H1 (cell line): ENCODE measurements around the gene COL19A1. TPM values are rescaled to one million over a fixed set of nuclear protein-coding genes. Genes with fewer than 3 reads are reported as not detected.

Experiments used
- CTCF ChIA-PET: fragments of 300-600 bp; sonication (Branson Sonifier 250); formaldehyde crosslinking; loops from one replicate; lab custom pipeline; 2021; ENCODE audit not compliant: partially characterized antibody; lab: Charles Lee
- POLR2A ChIA-PET: fragments of 300-600 bp; sonication (Branson Sonifier 250); formaldehyde crosslinking; loops from one replicate; lab custom pipeline; 2021; ENCODE audit warnings: inconsistent platforms; ENCODE audit not compliant: partially characterized antibody; lab: Charles Lee
- DNase-seq, 2 experiments: peaks; one replicate each; pipeline versions ENCODE4 v3.0.0 to v3.0.0-alpha.2; 2010 to 2022; ENCODE audit warnings: low spot score in 2 of 2, low read depth in 1 of 2, mixed read lengths in 1 of 2
- FAIRE-seq: peaks from 2 replicates; lab custom pipeline; 2011; peaks lifted over from hg19 to GRCh38; lab: Jason Lieb, UNC
- H2AFZ ChIP-seq: 2 replicates; pipeline ENCODE4 v1.8.1; 2012; ENCODE audit warnings: low read length, inconsistent platforms
- H2AK5ac ChIP-seq: 2 replicates; pipeline ENCODE4 v1.6.1; 2013; ENCODE audit warnings: low read depth, low read length
- H2BK120ac ChIP-seq: replicated peaks from 2 replicates; pipeline ENCODE3; 2013; ENCODE audit warnings: low read depth, low read length, inconsistent platforms
- H2BK12ac ChIP-seq: 2 replicates; pipeline ENCODE4 v1.6.1; 2013; ENCODE audit warnings: low read depth, low read length
- H2BK15ac ChIP-seq: 2 replicates; pipeline ENCODE4 v1.6.1; 2013; ENCODE audit warnings: low read length
- H2BK20ac ChIP-seq: 2 replicates; pipeline ENCODE4 v1.6.1; 2013; ENCODE audit warnings: low read length
- H2BK5ac ChIP-seq: 2 replicates; pipeline ENCODE4 v1.6.1; 2013; ENCODE audit warnings: low read depth, low read length
- H3K14ac ChIP-seq: 2 replicates; pipeline ENCODE4 v1.6.1; 2013; ENCODE audit warnings: inconsistent platforms; ENCODE audit not compliant: insufficient read length
- H3K18ac ChIP-seq: 2 replicates; pipeline ENCODE4 v1.6.1; 2013; ENCODE audit warnings: low read length; ENCODE audit errors: extremely low read depth
- H3K23ac ChIP-seq: 2 replicates; pipeline ENCODE4 v1.6.1; 2013; ENCODE audit warnings: inconsistent platforms; ENCODE audit not compliant: insufficient read length
- H3K23me2 ChIP-seq: 2 replicates; pipeline ENCODE4 v1.6.1; 2013; ENCODE audit warnings: low read depth, low read length
- H3K27ac ChIP-seq: 2 replicates; pipeline ENCODE4 v1.6.1; 2011; ENCODE audit warnings: low read depth, low read length, inconsistent platforms
- H3K27me3 ChIP-seq, 4 experiments: replicated peaks in 1 of 4; 1 replicate in 1 of 4; 2 replicates in 3 of 4; pipeline versions ENCODE4 v1.6.1 to v1.8.1; 2011 to 2013; ENCODE audit warnings: low read length in 3 of 4, mild to moderate bottlenecking in 3 of 4, inconsistent platforms in 2 of 4, mixed read lengths in 2 of 4, moderate library complexity in 1 of 4; ENCODE audit not compliant: control insufficient read depth in 3 of 4, insufficient read depth in 3 of 4; ENCODE audit errors: extremely low read depth in 1 of 4
- H3K36me3 ChIP-seq, 4 experiments: 2 replicates each; pipeline versions ENCODE4 v1.6.1 to v1.8.1; 2011 to 2013; ENCODE audit warnings: mild to moderate bottlenecking in 4 of 4, low read length in 3 of 4, moderate library complexity in 2 of 4, control low read depth in 1 of 4, inconsistent platforms in 1 of 4; ENCODE audit not compliant: insufficient read depth in 4 of 4, control insufficient read depth in 2 of 4
- H3K4ac ChIP-seq: replicated peaks from 2 replicates; pipeline ENCODE3; 2013; ENCODE audit warnings: low read length, low read depth, mixed read lengths, inconsistent platforms; ENCODE audit not compliant: insufficient read length
- H3K4me1 ChIP-seq, 4 experiments: replicated peaks in 1 of 4; 1 replicate in 1 of 4; 2 replicates in 3 of 4; pipeline versions ENCODE4 v1.6.1 to v1.8.1; 2011 to 2013; ENCODE audit warnings: low read length in 3 of 4, inconsistent platforms in 2 of 4, mixed read lengths in 1 of 4; ENCODE audit not compliant: insufficient read depth in 4 of 4, control insufficient read depth in 3 of 4
- H3K4me2 ChIP-seq, 2 experiments: 2 replicates each; pipeline versions ENCODE4 v1.6.1 to v1.8.1; 2011 to 2013; ENCODE audit warnings: low read depth in 2 of 2, low read length in 2 of 2, control low read depth in 1 of 2, inconsistent platforms in 1 of 2, mild to moderate bottlenecking in 1 of 2; ENCODE audit not compliant: insufficient read depth in 1 of 2
- H3K4me3 ChIP-seq, 4 experiments: fragments of 200-600, 300-600 bp in 1 of 4; sonication (generic), shearing (Covaris generic), sonication (Bioruptor Twin) in 1 of 4; 2 replicates each; pipeline versions ENCODE4 v1.5.1 to v1.8.1; 2011 to 2016; ENCODE audit warnings: low read length in 4 of 4, low read depth in 3 of 4, control low read depth in 2 of 4, inconsistent platforms in 2 of 4, mild to moderate bottlenecking in 2 of 4, mixed read lengths in 1 of 4, moderate library complexity in 1 of 4; ENCODE audit not compliant: insufficient read depth in 2 of 4; ENCODE audit errors: extremely low read depth in 1 of 4
- H3K56ac ChIP-seq: replicated peaks from 2 replicates; pipeline ENCODE3; 2013; ENCODE audit warnings: low read depth, mild to moderate bottlenecking, mixed read lengths, low read length, inconsistent platforms; ENCODE audit not compliant: insufficient read length
- H3K79me1 ChIP-seq: 2 replicates; pipeline ENCODE4 v1.6.1; 2013; ENCODE audit warnings: low read depth, low read length, control low read depth
- H3K79me2 ChIP-seq, 2 experiments: 2 replicates each; pipeline versions ENCODE4 v1.6.1 to v1.8.1; 2012 to 2013; ENCODE audit warnings: low read length in 2 of 2, mild to moderate bottlenecking in 2 of 2, inconsistent platforms in 1 of 2; ENCODE audit not compliant: insufficient read depth in 2 of 2, control insufficient read depth in 1 of 2
- H3K9ac ChIP-seq, 4 experiments: replicated peaks in 1 of 4; 1 replicate in 1 of 4; 2 replicates in 3 of 4; pipeline versions ENCODE4 v1.6.1 to v1.8.1; 2011 to 2013; ENCODE audit warnings: low read depth in 3 of 4, low read length in 3 of 4, control low read depth in 2 of 4, mild to moderate bottlenecking in 2 of 4, moderate library complexity in 2 of 4, inconsistent platforms in 1 of 4; ENCODE audit errors: extremely low read depth in 1 of 4
- H3K9me3 ChIP-seq, 2 experiments: 2 replicates each; pipeline versions ENCODE4 v1.6.1 to v1.8.1; 2012 to 2013; ENCODE audit warnings: mild to moderate bottlenecking in 2 of 2, moderate library complexity in 2 of 2, control low read depth in 1 of 2, inconsistent platforms in 1 of 2, low read depth in 1 of 2, low read length in 1 of 2, mixed read lengths in 1 of 2; ENCODE audit not compliant: insufficient read depth in 2 of 2
- H4K20me1 ChIP-seq, 2 experiments: replicated peaks in 1 of 2; 2 replicates each; pipeline versions ENCODE3 to v1.8.1; 2011 to 2013; ENCODE audit warnings: inconsistent platforms in 2 of 2, low read length in 2 of 2, mild to moderate bottlenecking in 1 of 2; ENCODE audit not compliant: insufficient read depth in 2 of 2, control insufficient read depth in 1 of 2
- H4K5ac ChIP-seq: 2 replicates; pipeline ENCODE4 v1.6.1; 2013; ENCODE audit warnings: low read length, low read depth, mixed read lengths, inconsistent platforms; ENCODE audit not compliant: insufficient read length
- H4K8ac ChIP-seq: 2 replicates; pipeline ENCODE4 v1.8.0; 2013; ENCODE audit warnings: mild to moderate bottlenecking, moderate library complexity, low read length, inconsistent platforms; ENCODE audit not compliant: insufficient read depth; ENCODE audit errors: extremely low read depth
- H4K91ac ChIP-seq: replicated peaks from 2 replicates; pipeline ENCODE3; 2013; ENCODE audit warnings: low read length, mixed read lengths, inconsistent platforms; ENCODE audit not compliant: insufficient read length
- CBX8 ChIP-seq: fragments of 300-800, 300-1000 bp; sonication (generic); IDR thresholded peaks from 2 replicates; pipeline ENCODE4 v1.7.1; 2016; ENCODE audit warnings: low read depth, low read length, borderline replicate concordance
- HDAC6 ChIP-seq: IDR thresholded peaks from one replicate; pipeline ENCODE4 v1.7.1; 2012; ENCODE audit warnings: low read depth, mild to moderate bottlenecking, inconsistent platforms, low read length, moderate library complexity
- RFX5 ChIP-seq: IDR thresholded peaks from 2 replicates; pipeline ENCODE4 v1.6.1; 2011; ENCODE audit warnings: low read depth, low read length, improper control_type of control experiment, borderline replicate concordance
- SAP30 ChIP-seq: fragments of 300-600 bp; sonication (generic); IDR thresholded peaks from 2 replicates; pipeline ENCODE4 v1.7.1; 2012; ENCODE audit warnings: low read length, moderate library complexity, mild to moderate bottlenecking, inconsistent platforms; ENCODE audit not compliant: insufficient read depth, insufficient replicate concordance
- TBP ChIP-seq: IDR thresholded peaks from 2 replicates; pipeline ENCODE4 v1.6.1; 2011; ENCODE audit warnings: low read depth, low read length, improper control_type of control experiment
- WGBS, 2 experiments: shearing (Covaris generic) in 1 of 2; methylation state at CpG; one replicate each; pipeline versions ENCODE4 v1.1.6 to v1.1.7; 2013 to 2015; ENCODE audit warnings: low lambda C conversion rate in 2 of 2, mixed read lengths in 2 of 2, inconsistent platforms in 1 of 2, low coverage in 1 of 2, missing lambda C conversion rate in 1 of 2; ENCODE audit not compliant: insufficient replicate concordance in 2 of 2, insufficient coverage in 1 of 2, insufficient read length in 1 of 2; ENCODE audit errors: extremely low coverage in 1 of 2, missing lambda C conversion rate in 1 of 2; 5-methylcytosine and 5-hydroxymethylcytosine counted together
- polyA plus RNA-seq, 7 experiments: library from polyadenylated mRNA; depleted of rRNA in 3 of 7; stranded (reverse) in 5 of 7; unstranded in 2 of 7; fragments of >200 nt in 5 of 7; fragments of 200-250 nt in 2 of 7; gene quantifications; 1 replicate in 5 of 7; 2 replicates in 1 of 7; 4 replicates in 1 of 7; pipeline versions ENCODE4 v1.2.1 to v1.2.3, GENCODE V29; 2011 to 2013; ENCODE audit warnings: missing spikeins in 2 of 7, mixed read lengths in 2 of 7
- total RNA-seq: library from RNA; stranded (reverse); fragmentation: NEBNext Ultra II Directional; extraction: Animal tissue kit (Norgen Biotek cat#: 25700); gene quantifications from 2 replicates; pipeline ENCODE4 v1.2.1, GENCODE V29; 2021

COL19A1 gene
- total and polyA plus RNA-seq, 2 of the 8 experiments (the other 6 are each of a cell fraction or from before 2014, with no cell fraction given) = not detected

DNA sequence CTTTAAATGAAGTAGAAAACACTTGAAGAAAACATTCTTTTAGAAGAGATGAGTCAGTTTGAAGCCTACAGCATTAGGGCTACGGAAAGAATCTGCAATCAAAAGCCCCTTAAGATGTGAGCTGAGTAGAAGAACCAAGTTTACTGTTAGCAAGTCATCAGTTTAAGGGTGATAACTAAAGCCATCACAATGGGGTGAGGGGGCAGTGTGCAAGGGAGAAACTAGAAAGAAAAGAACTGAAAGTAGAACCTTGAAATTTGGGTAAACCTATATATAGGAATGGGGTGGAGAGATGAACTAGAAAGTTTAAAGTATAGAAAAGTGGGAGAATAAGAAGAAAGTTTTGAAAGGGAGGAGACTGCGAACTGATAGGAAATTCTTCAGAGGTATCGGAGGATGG lies 212.9 kb downstream of the COL19A1 start:
- H4K8ac ChIP-seq = no peak overlapping the region
- H2BK5ac ChIP-seq = no peak overlapping the region
- CTCF ChIA-PET = no interaction called here
- no peak for FAIRE-seq
- no peak overlapping the region for H3K18ac ChIP-seq
- H3K4me3 ChIP-seq = no peak overlapping the region
- H2BK12ac ChIP-seq = no peak overlapping the region; the same call in 1 of the 2 replicates
- H3K27ac ChIP-seq = no peak overlapping the region
- no peak overlapping the region for H3K4me2 ChIP-seq
- TF ChIP-seq CBX8 (no peak), RFX5 (no peak), SAP30 (no peak), TBP (no peak), HDAC6 (no peak)
- TF ChIP-seq, all 59 proteins: peak for 0
- Histone ChIP-seq H2AK5ac (no peak overlapping the region), H3K9me3 (no peaks in the 10 kb centered on the region), H3K79me1 (no peaks in the 10 kb centered on the region), H4K5ac (no peak overlapping the region), H4K91ac (no peak overlapping the region), H4K20me1 (no peaks in the 10 kb centered on the region), H3K23ac (no peak overlapping the region), H3K56ac (no peak overlapping the region), H2BK20ac (no peak overlapping the region), H3K4me1 (no peaks in the 10 kb centered on the region), H3K36me3 (no peaks in the 10 kb centered on the region), H3K27me3 (no peaks in the 10 kb centered on the region), H3K14ac (no peak overlapping the region), H2BK120ac (no peak overlapping the region), H3K79me2 (no peaks in the 10 kb centered on the region), H2AFZ (no peak overlapping the region), H3K9ac (no peak overlapping the region), H3K23me2 (no peaks in the 10 kb centered on the region), H2BK15ac (no peak overlapping the region), H3K4ac (no peak overlapping the region)
- no peak for DNase-seq
- POLR2A ChIA-PET = no interaction called here
- 85 to 98% methylated on average over 2 to 3 of the region's 3 CpGs for WGBS, 2 experiments
